NCI-H1417 (cell line): ENCODE measurements around the gene ACTG1.

Experiments used
- DNase-seq, 3 experiments: peaks; one replicate each; lab custom pipeline; 2025; lab: John Stamatoyannopoulos, UW

Gene ACTG1

DNA sequence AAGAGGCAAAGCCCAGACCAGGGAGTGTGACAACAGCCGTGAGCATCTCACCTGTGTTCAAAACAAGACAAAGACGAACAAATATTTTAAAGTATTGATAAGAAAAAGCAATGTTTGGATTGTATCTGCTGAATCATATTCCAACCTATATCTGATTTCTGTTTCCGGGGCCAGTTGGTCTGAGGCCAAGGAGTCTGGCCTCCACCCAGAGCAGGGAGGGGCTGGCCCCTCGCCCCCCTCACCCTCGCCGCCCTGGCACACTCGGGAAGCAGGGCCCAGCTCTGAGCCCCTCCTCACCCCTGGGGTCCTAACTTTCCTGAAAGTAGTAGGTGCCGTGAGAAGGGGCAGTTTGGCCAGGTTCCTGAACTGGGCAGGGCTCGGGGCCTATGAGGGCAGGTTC is 48.0 kb downstream of the ACTG1 start:
- no peak for DNase-seq

DNA sequence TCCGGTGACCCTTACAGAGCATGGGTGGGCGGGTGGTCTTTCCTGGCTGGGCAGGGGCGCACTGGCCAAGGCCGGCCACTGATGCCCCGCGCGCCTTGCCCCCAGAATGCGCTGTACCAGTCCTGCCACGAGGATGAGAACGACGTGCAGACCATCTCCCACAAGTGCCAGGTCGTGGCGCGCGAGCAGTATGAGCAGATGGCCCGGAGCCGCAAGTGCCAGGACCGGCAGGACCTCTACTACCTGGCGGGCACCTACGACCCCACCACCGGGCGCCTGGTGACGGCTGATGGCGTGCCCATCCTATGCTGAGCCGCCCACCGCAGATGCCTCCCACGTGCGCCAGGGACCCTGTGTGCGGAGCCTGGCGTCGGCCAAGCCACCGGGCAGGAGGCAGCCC is 49.1 kb downstream of the ACTG1 start:
- no peak for DNase-seq

DNA sequence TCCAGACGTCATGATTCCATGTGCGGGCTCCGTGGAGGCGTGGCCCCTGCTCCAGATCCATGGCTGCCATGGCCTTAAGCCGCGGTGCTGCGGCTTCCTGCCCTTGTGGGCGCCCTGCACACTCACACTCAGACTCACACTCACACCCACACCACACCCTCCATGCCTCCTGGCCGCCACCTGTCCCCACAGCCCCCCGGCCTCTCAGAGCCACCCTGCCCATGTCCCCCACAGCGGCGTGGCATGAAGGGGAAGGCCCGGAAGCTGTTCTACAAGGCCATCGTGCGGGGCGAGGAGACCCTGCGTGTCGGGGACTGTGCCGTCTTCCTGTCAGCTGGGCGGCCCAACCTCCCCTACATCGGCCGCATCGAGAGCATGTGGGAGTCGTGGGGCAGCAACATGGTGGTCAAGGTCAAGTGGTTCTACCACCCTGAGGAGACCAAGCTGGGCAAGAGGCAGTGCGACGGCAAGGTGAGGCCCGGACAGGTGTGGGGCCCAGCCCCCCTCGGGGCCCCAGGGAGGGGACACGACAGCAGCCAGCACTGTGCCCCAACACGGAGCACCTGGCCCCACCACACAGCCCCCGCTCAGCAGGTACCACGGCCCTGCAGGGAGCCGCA is 50.0 kb downstream of the ACTG1 start:
- no peak for DNase-seq

DNA sequence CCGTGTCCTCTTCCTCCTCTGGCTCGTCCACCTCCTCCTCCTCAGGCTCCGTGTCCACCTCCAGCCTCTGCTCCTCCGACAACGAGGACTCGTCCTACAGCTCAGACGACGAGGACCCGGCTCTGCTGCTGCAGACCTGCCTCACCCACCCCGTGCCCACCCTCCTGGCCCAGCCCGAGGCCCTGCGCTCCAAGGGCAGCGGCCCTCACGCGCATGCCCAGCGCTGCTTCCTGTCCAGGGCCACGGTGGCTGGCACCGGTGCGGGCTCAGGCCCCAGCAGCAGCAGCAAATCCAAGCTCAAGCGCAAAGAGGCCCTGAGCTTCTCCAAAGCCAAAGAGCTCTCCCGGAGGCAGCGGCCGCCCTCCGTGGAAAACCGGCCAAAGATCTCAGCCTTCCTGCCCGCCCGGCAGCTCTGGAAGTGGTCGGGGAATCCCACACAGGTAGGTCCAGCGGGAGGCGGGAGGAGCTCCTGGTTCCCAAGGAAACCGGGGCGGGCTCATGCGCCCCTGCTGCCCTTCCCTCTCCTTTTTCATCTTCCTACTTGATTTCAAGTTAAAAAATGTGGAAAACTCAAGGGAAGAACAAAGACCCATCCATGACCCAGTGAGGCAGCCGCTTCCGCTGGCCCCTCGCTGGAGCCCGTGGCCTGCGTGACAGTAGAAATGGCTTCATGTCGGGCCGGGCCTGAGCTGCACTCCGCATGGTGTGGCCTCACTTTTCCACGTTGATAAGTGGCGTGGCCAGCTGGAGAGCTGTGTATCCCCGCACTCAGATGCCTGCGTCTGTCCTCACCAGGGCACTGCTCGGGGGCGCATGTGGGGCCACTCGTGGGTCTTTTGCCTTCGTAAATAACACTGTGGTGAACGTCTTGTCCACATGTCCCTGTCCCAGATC is 50.7 kb downstream of the ACTG1 start:
- no peak for DNase-seq

DNA sequence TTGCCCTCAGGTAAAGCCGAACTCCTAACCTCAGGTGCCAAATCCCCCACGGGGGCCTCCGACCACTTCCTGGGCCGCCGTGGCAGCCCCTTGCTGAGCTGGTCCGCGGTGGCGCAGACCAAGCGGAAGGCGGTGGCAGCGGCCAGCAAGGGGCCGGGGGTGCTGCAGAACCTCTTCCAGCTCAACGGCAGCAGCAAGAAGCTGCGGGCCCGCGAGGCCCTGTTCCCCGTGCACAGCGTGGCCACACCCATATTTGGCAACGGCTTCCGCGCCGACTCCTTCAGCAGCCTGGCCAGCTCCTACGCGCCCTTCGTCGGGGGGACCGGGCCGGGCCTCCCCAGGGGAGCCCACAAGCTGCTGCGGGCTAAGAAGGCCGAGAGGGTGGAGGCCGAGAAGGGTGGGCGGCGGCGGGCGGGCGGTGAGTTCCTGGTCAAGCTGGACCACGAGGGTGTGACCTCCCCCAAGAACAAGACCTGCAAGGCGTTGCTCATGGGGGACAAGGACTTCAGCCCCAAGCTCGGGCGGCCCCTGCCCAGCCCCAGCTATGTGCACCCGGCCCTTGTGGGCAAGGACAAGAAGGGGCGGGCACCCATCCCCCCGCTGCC is 51.6 kb downstream of the ACTG1 start:
- DNase-seq = no peak
